Measurements from ENCODE around the gene PEX7. TPM values are rescaled to one million over a fixed set of nuclear protein-coding genes. Genes with fewer than 3 reads are reported as not detected.

Gene PEX7, protein sequence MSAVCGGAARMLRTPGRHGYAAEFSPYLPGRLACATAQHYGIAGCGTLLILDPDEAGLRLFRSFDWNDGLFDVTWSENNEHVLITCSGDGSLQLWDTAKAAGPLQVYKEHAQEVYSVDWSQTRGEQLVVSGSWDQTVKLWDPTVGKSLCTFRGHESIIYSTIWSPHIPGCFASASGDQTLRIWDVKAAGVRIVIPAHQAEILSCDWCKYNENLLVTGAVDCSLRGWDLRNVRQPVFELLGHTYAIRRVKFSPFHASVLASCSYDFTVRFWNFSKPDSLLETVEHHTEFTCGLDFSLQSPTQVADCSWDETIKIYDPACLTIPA
- total RNA-seq, result 9.1 and 12.5 TPM in 2 replicates

DNA sequence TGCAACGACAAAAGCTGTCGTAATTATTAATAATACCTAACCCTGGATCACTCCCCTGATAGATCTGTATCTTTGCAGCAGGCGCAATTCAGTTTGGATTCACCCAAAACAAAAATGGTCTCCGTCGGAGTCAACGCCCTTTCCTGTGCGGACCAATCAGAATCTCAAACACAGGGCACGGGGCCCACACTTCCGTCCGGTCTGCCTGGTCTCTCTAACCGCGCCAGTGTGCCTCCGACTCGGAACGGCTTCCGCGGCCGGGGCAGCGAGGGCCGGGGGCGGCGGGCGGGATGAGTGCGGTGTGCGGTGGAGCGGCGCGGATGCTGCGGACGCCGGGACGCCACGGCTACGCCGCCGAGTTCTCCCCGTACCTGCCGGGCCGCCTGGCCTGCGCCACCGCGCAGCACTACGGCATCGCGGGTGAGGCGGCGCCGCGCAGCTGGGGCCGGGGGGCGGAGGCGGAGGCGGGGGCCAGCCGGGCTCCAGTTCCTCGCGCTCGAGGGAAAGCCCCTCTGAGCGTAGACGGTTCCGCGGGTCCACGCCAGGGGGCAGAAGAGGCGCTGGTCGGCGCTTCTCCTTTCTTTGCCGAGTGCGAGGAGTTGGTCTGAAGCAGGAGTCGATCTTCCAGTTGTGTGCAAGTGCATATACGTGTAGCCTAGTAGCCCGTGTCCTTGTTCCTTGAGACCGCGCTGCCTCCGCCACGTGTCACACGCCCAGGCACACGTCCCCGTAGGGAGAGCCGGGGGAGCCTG, at the start of gene PEX7:
Gene PEX7 (plus strand): TSS at position 217 of the 752 bp plus-strand sequence. CDS start 74 bp downstream, at position 291.
- TF ChIP-seq, protein P1, sequence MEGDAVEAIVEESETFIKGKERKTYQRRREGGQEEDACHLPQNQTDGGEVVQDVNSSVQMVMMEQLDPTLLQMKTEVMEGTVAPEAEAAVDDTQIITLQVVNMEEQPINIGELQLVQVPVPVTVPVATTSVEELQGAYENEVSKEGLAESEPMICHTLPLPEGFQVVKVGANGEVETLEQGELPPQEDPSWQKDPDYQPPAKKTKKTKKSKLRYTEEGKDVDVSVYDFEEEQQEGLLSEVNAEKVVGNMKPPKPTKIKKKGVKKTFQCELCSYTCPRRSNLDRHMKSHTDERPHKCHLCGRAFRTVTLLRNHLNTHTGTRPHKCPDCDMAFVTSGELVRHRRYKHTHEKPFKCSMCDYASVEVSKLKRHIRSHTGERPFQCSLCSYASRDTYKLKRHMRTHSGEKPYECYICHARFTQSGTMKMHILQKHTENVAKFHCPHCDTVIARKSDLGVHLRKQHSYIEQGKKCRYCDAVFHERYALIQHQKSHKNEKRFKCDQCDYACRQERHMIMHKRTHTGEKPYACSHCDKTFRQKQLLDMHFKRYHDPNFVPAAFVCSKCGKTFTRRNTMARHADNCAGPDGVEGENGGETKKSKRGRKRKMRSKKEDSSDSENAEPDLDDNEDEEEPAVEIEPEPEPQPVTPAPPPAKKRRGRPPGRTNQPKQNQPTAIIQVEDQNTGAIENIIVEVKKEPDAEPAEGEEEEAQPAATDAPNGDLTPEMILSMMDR (conservative IDR thresholded peaks at IDR 0.05; ENCODE audit: low read depth, low read length), result peak; percentile 62
- DNase-seq (ENCODE audit: low read depth), result peak; percentile 60
- peak within 1 kb of the TSS; percentile 66 for H3K4me3 ChIP-seq (ENCODE audit: low read depth, low read length)

DNA sequence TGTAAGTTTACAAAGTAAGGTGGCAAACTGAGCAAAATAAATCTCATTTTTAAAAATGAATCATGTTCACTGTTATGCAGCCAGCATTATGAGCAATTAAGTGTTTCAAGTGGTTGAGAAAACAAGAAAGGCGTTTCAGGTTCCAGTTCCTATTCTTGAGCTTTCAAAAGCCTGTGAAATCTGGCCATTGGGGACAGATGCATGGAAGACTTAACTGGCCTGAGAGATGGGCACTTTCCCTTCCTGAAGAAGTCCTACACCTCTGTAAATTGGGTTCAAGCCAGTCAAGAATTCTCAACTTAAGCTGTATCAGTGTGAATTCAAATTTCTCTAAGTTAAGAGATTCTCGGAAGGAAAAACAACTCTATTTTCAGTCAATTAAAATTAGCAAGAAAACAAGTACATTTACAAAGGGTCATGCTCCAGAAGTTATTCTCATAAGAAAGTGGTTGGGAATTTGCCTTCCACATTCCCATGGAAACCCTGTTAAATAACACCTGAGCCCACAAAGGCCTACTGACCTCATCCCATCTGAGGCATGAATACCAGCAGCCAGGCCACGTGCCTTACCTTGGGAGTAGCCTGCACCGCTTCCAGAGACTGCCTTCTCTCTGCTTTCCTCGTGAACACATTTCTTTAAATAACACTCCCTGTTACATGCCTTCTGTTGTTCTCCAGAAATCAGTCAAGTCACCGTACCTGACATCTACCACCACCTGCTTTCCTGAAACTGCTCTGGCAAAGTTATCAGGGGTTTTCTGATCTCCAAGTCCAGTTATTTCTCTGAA, 49.5 kb upstream of the PEX7 start:
- TF ChIP-seq, protein P1 (conservative IDR thresholded peaks at IDR 0.05; ENCODE audit: low read depth, low read length), result no peak
- DNase-seq (ENCODE audit: low read depth), result peak; percentile 94
- H3K4me3 ChIP-seq (ENCODE audit: low read depth, low read length), result no peak overlapping the region

DNA sequence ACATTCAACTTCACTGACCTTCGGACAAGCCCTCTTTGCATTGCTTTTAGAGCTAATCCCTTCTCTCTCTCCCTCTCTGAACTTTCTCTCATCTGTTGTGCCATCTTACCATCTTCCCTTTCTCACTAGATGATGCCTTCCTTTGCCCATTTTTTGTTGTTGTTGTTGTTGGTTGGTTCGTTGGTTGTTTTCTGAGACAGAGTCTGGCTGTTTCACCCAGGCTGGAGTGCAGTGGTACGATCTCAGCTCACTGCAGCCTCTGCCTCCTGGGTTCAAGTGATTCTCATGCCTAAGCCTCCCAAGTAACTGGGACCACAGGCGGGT, 49.0 kb upstream of the PEX7 start:
- no peak for DNase-seq (ENCODE audit: low read depth)
- H3K4me3 ChIP-seq (ENCODE audit: low read depth, low read length), result no peak overlapping the region
- TF ChIP-seq, protein P1 (conservative IDR thresholded peaks at IDR 0.05; ENCODE audit: low read depth, low read length), result no peak

DNA sequence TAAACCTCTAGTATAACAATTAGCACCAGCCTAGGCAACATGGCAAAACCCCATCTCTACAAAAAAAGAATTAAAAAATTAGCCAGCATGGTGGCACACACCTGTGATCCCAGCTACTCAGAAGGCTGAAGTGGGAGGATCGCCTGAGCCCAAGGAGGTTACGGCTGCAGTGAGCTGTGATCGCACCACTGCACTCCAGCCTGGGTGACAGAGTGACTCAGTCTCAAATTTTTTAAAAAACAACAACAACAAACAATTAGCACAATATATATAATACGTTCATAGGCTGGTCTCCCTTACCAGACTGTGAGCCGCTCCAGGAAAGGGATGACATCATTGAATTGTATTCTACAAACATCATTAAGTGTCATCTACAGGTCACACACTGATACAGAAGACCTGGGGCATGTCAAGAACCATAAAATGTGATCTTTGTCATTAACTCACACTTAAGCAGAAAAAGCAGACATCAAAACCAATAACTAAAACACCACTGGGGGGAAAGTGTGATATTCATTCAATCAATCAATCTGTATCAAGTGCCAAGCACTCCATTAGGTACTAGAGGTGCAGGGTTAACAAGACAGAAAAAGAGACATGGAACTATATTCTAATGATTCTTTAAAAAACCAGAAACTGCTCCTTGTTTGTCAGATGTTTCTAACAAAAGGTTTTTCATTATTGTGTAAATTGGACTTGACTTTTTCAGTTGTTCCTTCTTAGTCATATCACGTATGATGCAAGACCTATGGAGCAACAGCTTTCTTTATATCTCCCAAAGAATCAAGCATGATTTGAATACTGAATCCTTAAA, 48.0 kb upstream of the PEX7 start:
- no peak for DNase-seq (ENCODE audit: low read depth)
- H3K4me3 ChIP-seq (ENCODE audit: low read depth, low read length), result no peak overlapping the region
- TF ChIP-seq, protein P1 (conservative IDR thresholded peaks at IDR 0.05; ENCODE audit: low read depth, low read length), result no peak

DNA sequence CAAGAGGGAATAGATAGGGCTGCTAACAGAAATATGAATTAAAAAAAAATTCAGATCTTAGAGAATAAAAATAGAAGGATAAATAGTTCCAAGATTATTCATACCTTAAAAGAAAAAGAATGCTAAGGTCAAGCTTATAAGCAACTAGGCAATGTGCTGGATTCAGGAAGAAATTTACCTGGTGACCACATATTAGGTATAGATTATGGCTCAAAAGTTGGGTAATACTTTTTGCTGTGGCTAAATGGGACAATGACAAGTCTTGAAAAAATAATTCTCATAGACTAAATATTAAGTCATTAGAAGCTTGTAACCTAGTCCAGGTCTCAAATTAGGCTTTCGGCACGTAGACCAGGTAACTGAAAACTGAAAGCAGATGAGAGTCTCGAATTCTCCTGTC, 47.3 kb upstream of the PEX7 start:
- DNase-seq (ENCODE audit: low read depth), result no peak
- TF ChIP-seq, protein P1 (conservative IDR thresholded peaks at IDR 0.05; ENCODE audit: low read depth, low read length), result no peak

DNA sequence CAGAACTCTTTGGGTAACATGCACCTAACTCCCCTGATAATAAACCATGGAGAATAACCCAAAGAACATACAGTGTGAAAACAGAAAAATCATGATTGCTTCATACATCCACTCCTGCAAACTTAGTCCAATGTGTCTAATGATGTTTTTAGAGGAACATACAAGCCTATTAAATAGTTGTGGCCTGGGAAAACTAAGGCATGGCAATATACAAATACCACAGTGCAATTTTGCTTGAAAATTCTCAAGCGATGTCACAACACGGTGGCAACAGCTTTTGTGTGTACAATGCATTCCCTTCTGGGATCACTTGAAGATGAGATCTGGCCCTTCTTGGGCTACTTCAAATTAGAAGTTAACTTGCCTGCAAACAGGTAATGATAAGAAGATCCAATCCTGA, 46.8 kb upstream of the PEX7 start:
- TF ChIP-seq, protein P1 (conservative IDR thresholded peaks at IDR 0.05; ENCODE audit: low read depth, low read length), result no peak
- H3K4me3 ChIP-seq (ENCODE audit: low read depth, low read length), result no peak overlapping the region
- no peak for DNase-seq (ENCODE audit: low read depth)

More for the DNA sequence above, 47.3 kb upstream of the PEX7 start:
- H3K4me3 ChIP-seq (ENCODE audit: low read depth, low read length), result no peak overlapping the region

All from epithelial cell of proximal tubule (primary cell).